Left cardiac atrium (tissue), 4 donors: ENCODE results near the gene SLC8A3. TPM values are rescaled to one million over a fixed set of nuclear protein-coding genes. Genes with fewer than 3 reads are reported as not detected.
A peak's percentile ranks its signal among the peaks of the same experiment; 100 is the strongest.

Experiments
- ATAC-seq, 2 donors: fragments of 200-7000 bp; cut with Tn5 transposase; one replicate each; pipeline ENCODE4 v1.9.1; 2020; ENCODE audit warnings: mild to moderate bottlenecking in 2 of 2, moderate library complexity in 2 of 2
- DNase-seq: peaks from one replicate; pipeline ENCODE4 v3.0.0-alpha.2; 2020
- intact Hi-C, 2 donors: fragments of 100-400 bp; cut with DNase I; formaldehyde crosslinking; loops; one replicate each; pipeline versions ENCODE4 v1.14.1 to v1.15.1; 2022 to 2023
- total RNA-seq, 2 donors: library from RNA; stranded (reverse); fragmentation: NEBNext Ultra II Directional; extraction: Animal tissue kit (Norgen Biotek cat#: 25700); gene quantifications; one replicate each; pipeline ENCODE4 v1.2.1, GENCODE V29; 2021
- donor health status: DM: no; HTN: yes; CAD: no.
- donor health status: DM: no; HTN: yes; CAD: no; lungs with severe emphysema.
- donor health status: DM: yes; HTN: yes; CAD: no.
- donor health status: Dilated cardiomyopathy.

The SLC8A3 gene
- total RNA-seq, 2 donors from 2014 or later = 0.62 to 5.9 TPM

GRCh38 chr14:70082394-70082793 is 106.4 kb downstream of the SLC8A3 start:
- intact Hi-C loops = no loop called here
- no peak for ATAC-seq
- no peak for DNase-seq

- intact Hi-C loops = no loop called here
- no peak for DNase-seq
- no peak for ATAC-seq
These were observed 108.7 kb downstream of the SLC8A3 start for GRCh38 chr14:70080076-70080475.

- ATAC-seq (no peak), DNase-seq (no peak)
- intact Hi-C loops = no loop called here
These were observed 110.4 kb downstream of the SLC8A3 start for GRCh38 chr14:70078329-70078728.

- DNase-seq = no peak
- no peak for ATAC-seq
- intact Hi-C loops = no loop called here
These were observed 111.0 kb downstream of the SLC8A3 start for GRCh38 chr14:70077720-70078119.

- DNase-seq (no peak), ATAC-seq (no peak)
- intact Hi-C loops = no loop called here
These were observed 111.7 kb downstream of the SLC8A3 start for GRCh38 chr14:70077005-70077404.

- peak; percentile 53 to 79 for ATAC-seq
- peak; percentile 66 for DNase-seq
- intact Hi-C loops = no loop called here
These were observed 114.7 kb downstream of the SLC8A3 start for GRCh38 chr14:70073924-70074566.

GRCh38 chr14:70069186-70069585 is 119.6 kb downstream of the SLC8A3 start:
- DNase-seq (no peak), ATAC-seq (peak in 1 of 2 donors; percentile 25)
- intact Hi-C loops = no loop called here

- DNase-seq (no peak), ATAC-seq (no peak)
- intact Hi-C loops = no loop called here
These were observed 120.9 kb downstream of the SLC8A3 start for GRCh38 chr14:70067810-70068209.

GRCh38 chr14:70064136-70064865 is 124.5 kb downstream of the SLC8A3 start:
- DNase-seq (no peak), ATAC-seq (no peak)
- intact Hi-C loops = no loop called here

- DNase-seq = no peak
- intact Hi-C loops = no loop called here
- ATAC-seq = peak in 1 of 2 donors; percentile 55
These were observed 127.6 kb downstream of the SLC8A3 start for GRCh38 chr14:70061108-70061507.

GRCh38 chr14:70059545-70059944 is 129.2 kb downstream of the SLC8A3 start:
- intact Hi-C loops = no loop called here
- no peak for DNase-seq
- no peak for ATAC-seq

GRCh38 chr14:70057519-70058136 is 131.1 kb downstream of the SLC8A3 start:
- DNase-seq = no peak
- ATAC-seq = no peak
- intact Hi-C loops = no loop called here

- intact Hi-C loops = no loop called here
- DNase-seq = no peak
- no peak for ATAC-seq
These were observed 135.8 kb downstream of the SLC8A3 start for GRCh38 chr14:70052990-70053389.

GRCh38 chr14:70050136-70050535 is 138.6 kb downstream of the SLC8A3 start:
- intact Hi-C loops = no loop called here
- DNase-seq (no peak), ATAC-seq (no peak)

GRCh38 chr14:70049605-70050004 is 139.1 kb downstream of the SLC8A3 start:
- no peak for ATAC-seq
- DNase-seq = no peak
- intact Hi-C loops = loop anchor here (5.0 to 10.0 kb wide), 2 partner anchors 265 to 268 kb away; no protein-coding TSS in a partner anchor

- no peak for DNase-seq
- intact Hi-C loops = loop anchor here (5.0 to 10.0 kb wide), 2 partner anchors 267 to 269 kb away; no protein-coding TSS in a partner anchor
- no peak for ATAC-seq
These were observed 140.5 kb downstream of the SLC8A3 start for GRCh38 chr14:70048313-70048654.

GRCh38 chr14:70047598-70048312 is 141.0 kb downstream of the SLC8A3 start:
- no peak for DNase-seq
- no peak for ATAC-seq
- intact Hi-C loops = loop anchor here (5.0 to 10.0 kb wide), 2 partner anchors 267 to 270 kb away; no protein-coding TSS in a partner anchor

- peak; percentile 78 to 91 for ATAC-seq
- DNase-seq = peak; percentile 73
- intact Hi-C loops = loop anchor here (5.0 to 10.0 kb wide), 2 partner anchors 269 to 271 kb away; no protein-coding TSS in a partner anchor
These were observed 142.8 kb downstream of the SLC8A3 start for GRCh38 chr14:70045844-70046535.

- intact Hi-C loops = loop anchor here (5.0 to 10.0 kb wide), 2 partner anchors 269 to 272 kb away; no protein-coding TSS in a partner anchor
- ATAC-seq = no peak
- DNase-seq = no peak
These were observed 143.4 kb downstream of the SLC8A3 start for GRCh38 chr14:70045310-70045709.
